HCT116 (cell line): ENCODE results near the gene UCHL5. TPM values are rescaled to one million over a fixed set of nuclear protein-coding genes. Genes with fewer than 3 reads are reported as not detected.

ENCODE experiments used
- ATAC-seq: fragments of 200-7000 bp; cut with Tn5 transposase; 2 replicates; pipeline ENCODE4 v1.9.1; 2020; ENCODE audit warnings: mild to moderate bottlenecking, moderate library complexity
- BruUV-seq: library from RNA; stranded (reverse); fragments of 400-500 nt; replicated peaks from 2 replicates; lab custom pipeline; 2021; lab: Mats Ljungman, UMichigan
- CTCF ChIA-PET: fragments of 300-600 bp; sonication (Branson Sonifier 250); formaldehyde crosslinking; loops from one replicate; lab custom pipeline; 2021; ENCODE audit warnings: antibody characterized with exemption; lab: Charles Lee
- POLR2A ChIA-PET: fragments of 300-600, 350-600 bp; sonication (Branson Sonifier 250); formaldehyde crosslinking; loops from one replicate; lab custom pipeline; 2021; ENCODE audit warnings: antibody characterized with exemption; lab: Charles Lee
- RAD21 ChIA-PET, 2 experiments: fragments of 300-600 bp; sonication (Branson Sonifier 250); formaldehyde crosslinking; loops; one replicate each; lab custom pipeline; 2023; ENCODE audit warnings: low total read pairs in 2 of 2; ENCODE audit not compliant: uncharacterized antibody in 2 of 2, unreplicated experiment in 2 of 2, low non-redundant PET in 1 of 2; lab: Charles Lee
- DNase-seq: peaks from one replicate; pipeline ENCODE4 v3.0.0-alpha.2; 2010; ENCODE audit warnings: low read depth, low spot score
- H2AFZ ChIP-seq: fragments of 200-600 bp; shearing (Covaris generic), sonication (generic); 2 replicates; pipeline ENCODE4 v1.6.1; 2017; ENCODE audit warnings: low read depth, mixed run types, mixed read lengths, antibody characterized with exemption, low read length; ENCODE audit not compliant: poor library complexity, severe bottlenecking
- H3K27ac ChIP-seq: 2 replicates; pipeline ENCODE4 v1.5.1; 2012; ENCODE audit warnings: low read depth, low read length
- H3K27me3 ChIP-seq: fragments of 200-600 bp; sonication (generic); 2 replicates; pipeline ENCODE4 v1.6.1; 2016; ENCODE audit warnings: mixed run types, low read length, mixed read lengths; ENCODE audit not compliant: insufficient read depth
- H3K36me3 ChIP-seq, 2 experiments: fragments of 200-500 bp in 1 of 2; fragments of 200-600 bp in 1 of 2; sonication (Bioruptor generic) in 1 of 2; sonication (generic) in 1 of 2; 2 replicates each; pipeline versions ENCODE4 v1.5.1 to v1.6.1; 2014 to 2016; ENCODE audit warnings: low read length in 2 of 2, inconsistent platforms in 1 of 2, mixed read lengths in 1 of 2, mixed run types in 1 of 2; ENCODE audit not compliant: insufficient read depth in 2 of 2, control insufficient read depth in 1 of 2
- H3K4me1 ChIP-seq, 2 experiments: fragments of 200-600 bp in 1 of 2; sonication (generic) in 1 of 2; 2 replicates each; pipeline versions ENCODE4 v1.5.1 to v1.6.1; 2012 to 2017; ENCODE audit warnings: low read length in 2 of 2, inconsistent platforms in 1 of 2, mild to moderate bottlenecking in 1 of 2, mixed read lengths in 1 of 2, mixed run types in 1 of 2, moderate library complexity in 1 of 2; ENCODE audit not compliant: insufficient read depth in 2 of 2, control insufficient read depth in 1 of 2
- H3K4me2 ChIP-seq: fragments of 200-600 bp; sonication (generic); 2 replicates; pipeline ENCODE4 v1.6.1; 2017; ENCODE audit warnings: mixed run types, low read length, mixed read lengths
- H3K4me3 ChIP-seq, 2 experiments: fragments of 200-600 bp in 1 of 2; sonication (generic) in 1 of 2; replicated peaks in 1 of 2; 2 replicates each; pipeline ENCODE4 v1.5.1; 2011 to 2016; ENCODE audit warnings: low read length in 2 of 2, control low read depth in 1 of 2, low read depth in 1 of 2, mild to moderate bottlenecking in 1 of 2, mixed read lengths in 1 of 2, mixed run types in 1 of 2
- H3K79me2 ChIP-seq: fragments of 200-600 bp; sonication (generic); 2 replicates; pipeline ENCODE4 v1.6.1; 2017; ENCODE audit warnings: mild to moderate bottlenecking, mixed run types, low read length, moderate library complexity, mixed read lengths; ENCODE audit not compliant: insufficient read depth
- H3K9ac ChIP-seq: fragments of 200-600 bp; sonication (generic); 2 replicates; pipeline ENCODE4 v1.6.1; 2016; ENCODE audit warnings: low read length, mixed read lengths
- H3K9me2 ChIP-seq: fragments of 200-600 bp; sonication (generic), shearing (Covaris generic); 2 replicates; pipeline ENCODE4 v1.6.1; 2017; ENCODE audit warnings: mixed run types, mild to moderate bottlenecking, moderate library complexity; ENCODE audit not compliant: insufficient read depth
- H3K9me3 ChIP-seq, 2 experiments: fragments of 200-500 bp in 1 of 2; fragments of 200-600 bp in 1 of 2; sonication (Bioruptor generic) in 1 of 2; sonication (generic) in 1 of 2; 2 replicates each; pipeline ENCODE4 v1.6.1; 2014 to 2017; ENCODE audit warnings: low read length in 2 of 2, mixed read lengths in 2 of 2, inconsistent platforms in 1 of 2, low read depth in 1 of 2, mild to moderate bottlenecking in 1 of 2, mixed run types in 1 of 2, moderate library complexity in 1 of 2; ENCODE audit not compliant: control insufficient read depth in 1 of 2, insufficient read depth in 1 of 2
- H4K20me1 ChIP-seq: fragments of 200-600 bp; sonication (generic), shearing (Covaris generic); 2 replicates; pipeline ENCODE4 v1.6.1; 2017; ENCODE audit warnings: mixed run types, mild to moderate bottlenecking, moderate library complexity; ENCODE audit not compliant: insufficient read depth
- EGR1 ChIP-seq: IDR thresholded peaks from 2 replicates; pipeline ENCODE4 v1.6.1; 2012; ENCODE audit warnings: low read depth
- ELF1 ChIP-seq: IDR thresholded peaks from 2 replicates; pipeline ENCODE4 v1.6.1; 2012; ENCODE audit warnings: low read depth, borderline replicate concordance
- EZH2phosphoT487 ChIP-seq: fragments of 200-600 bp; IDR thresholded peaks from 2 replicates; pipeline ENCODE4 v1.6.1; 2018; ENCODE audit warnings: antibody characterized with exemption, borderline replicate concordance
- FOSL1 ChIP-seq: IDR thresholded peaks from 2 replicates; pipeline ENCODE4 v1.6.1; 2012; ENCODE audit warnings: low read depth
- TCF7L2 ChIP-seq: IDR thresholded peaks from 2 replicates; pipeline ENCODE4 v1.7.0; 2011; ENCODE audit warnings: borderline replicate concordance, inconsistent platforms; ENCODE audit not compliant: insufficient read depth, insufficient read length; ENCODE audit errors: extremely low read depth
- ZFX ChIP-seq: fragments of 450-650 bp; IDR thresholded peaks from 2 replicates; pipeline ENCODE4 v1.6.1; 2017
- intact Hi-C: fragments of 100-400 bp; cut with micrococcal nuclease; formaldehyde crosslinking; loops from 2 replicates; pipeline ENCODE4 v1.10.0; 2022
- total RNA-seq: library from RNA; stranded (reverse); gene quantifications from one replicate; pipeline ENCODE4 v1.2.1, GENCODE V29; 2021; ENCODE audit not compliant: unreplicated experiment
- TF ChIP-seq, protein P1 (sequence below), 3 experiments: fragments of 200-600 bp in 1 of 3; sonication (generic) in 1 of 3; IDR thresholded peaks in 2 of 3; conservative IDR thresholded peaks in 1 of 3; 2 replicates each; pipeline ENCODE4 v1.5.1; 2012 to 2017; ENCODE audit warnings: low read depth in 2 of 3, low read length in 2 of 3, antibody characterized with exemption in 1 of 3, borderline replicate concordance in 1 of 3, control low read depth in 1 of 3, mild to moderate bottlenecking in 1 of 3, mixed read lengths in 1 of 3, mixed run types in 1 of 3, moderate library complexity in 1 of 3; ENCODE audit not compliant: insufficient read depth in 1 of 3

UCHL5 gene
- total RNA-seq, 1 experiment from 2014 or later: 75.8 TPM

DNA sequence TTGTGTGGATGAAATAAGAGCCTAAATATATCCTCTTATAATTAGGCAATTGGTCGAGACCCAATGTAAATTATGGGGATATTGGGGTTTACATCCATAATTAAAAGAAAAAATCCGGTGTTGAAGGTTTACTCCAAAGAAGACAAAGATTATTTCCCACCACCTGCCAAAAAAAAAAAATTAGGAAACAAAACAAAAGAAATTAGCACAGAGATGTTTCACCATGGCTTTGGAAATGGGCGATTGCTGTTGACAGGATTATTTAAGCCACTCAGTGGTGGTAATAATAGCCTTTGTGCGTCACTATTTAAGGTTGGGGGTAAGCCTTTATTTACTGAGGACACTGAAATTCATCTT, 46.6 kb upstream of the UCHL5 start:
- TF ChIP-seq TCF7L2: no peak
- no peak for TF ChIP-seq EZH2phosphoT487
- TF ChIP-seq, protein P1, sequence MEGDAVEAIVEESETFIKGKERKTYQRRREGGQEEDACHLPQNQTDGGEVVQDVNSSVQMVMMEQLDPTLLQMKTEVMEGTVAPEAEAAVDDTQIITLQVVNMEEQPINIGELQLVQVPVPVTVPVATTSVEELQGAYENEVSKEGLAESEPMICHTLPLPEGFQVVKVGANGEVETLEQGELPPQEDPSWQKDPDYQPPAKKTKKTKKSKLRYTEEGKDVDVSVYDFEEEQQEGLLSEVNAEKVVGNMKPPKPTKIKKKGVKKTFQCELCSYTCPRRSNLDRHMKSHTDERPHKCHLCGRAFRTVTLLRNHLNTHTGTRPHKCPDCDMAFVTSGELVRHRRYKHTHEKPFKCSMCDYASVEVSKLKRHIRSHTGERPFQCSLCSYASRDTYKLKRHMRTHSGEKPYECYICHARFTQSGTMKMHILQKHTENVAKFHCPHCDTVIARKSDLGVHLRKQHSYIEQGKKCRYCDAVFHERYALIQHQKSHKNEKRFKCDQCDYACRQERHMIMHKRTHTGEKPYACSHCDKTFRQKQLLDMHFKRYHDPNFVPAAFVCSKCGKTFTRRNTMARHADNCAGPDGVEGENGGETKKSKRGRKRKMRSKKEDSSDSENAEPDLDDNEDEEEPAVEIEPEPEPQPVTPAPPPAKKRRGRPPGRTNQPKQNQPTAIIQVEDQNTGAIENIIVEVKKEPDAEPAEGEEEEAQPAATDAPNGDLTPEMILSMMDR (IDR thresholded peaks at IDR 0.05 in 2 of 3, conservative IDR thresholded peaks at IDR 0.05 in 1 of 3; ENCODE audit: borderline replicate concordance in 1 of 3, insufficient read depth in 1 of 3, low read depth in 2 of 3, low read length in 2 of 3): no peak
- no peak for TF ChIP-seq ELF1
- TF ChIP-seq EGR1: no peak
- no peak for TF ChIP-seq FOSL1
- TF ChIP-seq ZFX: no peak
- Histone ChIP-seq H3K9me3 (no peaks in the 10 kb centered on the region), H3K36me3 (no peaks in the 10 kb centered on the region), H3K9ac (peak overlapping the region; percentile 72), H3K27ac (peak overlapping the region; percentile 79), H2AFZ (peak overlapping the region; percentile 95), H3K4me3 (peak overlapping the region; percentile 58 to 74), H3K4me2 (peak overlapping the region; percentile 74), H3K9me2 (no peaks in the 10 kb centered on the region), H4K20me1 (no peaks in the 10 kb centered on the region), H3K79me2 (peaks cover 30% of the 10 kb centered on the region), H3K27me3 (no peaks in the 10 kb centered on the region), H3K4me1 (peaks cover 12 to 20% of the 10 kb centered on the region in 2 experiments; a peak in 3 of 4 replicates)
- TSS peak; percentile 98 for BruUV-seq
- ChIA-PET CTCF (interaction anchor here (0.7 to 2.2 kb wide), 4 partner anchors 7 to 86 kb away, joined by 3 to 10 read pairs (median 4); partner anchors contain the start of gene CDC73), RAD21 (no interaction called here), POLR2A (interaction anchor here (0.6 to 2.4 kb wide), 7 partner anchors 8 to 47 kb away, joined by 3 to 16 read pairs (median 6); partner anchors contain the start of genes CDC73, RO60 and UCHL5)
- DNase-seq: no peak
- intact Hi-C loops: loop anchor here (1.0 kb wide), 2 partner anchors 17 to 46 kb away; partner anchors contain the start of genes CDC73, RO60 and UCHL5
- no peak for ATAC-seq
